ENCODE measurements around the gene DUS2. TPM values are rescaled to one million over a fixed set of nuclear protein-coding genes. Genes with fewer than 3 reads are reported as not detected.

The DUS2 gene
- total RNA-seq, 2 donors from 2014 or later: 23.3 to 43.5 TPM

Other genes with a start within 250 kb of the DUS2 start
- gene RANBP10, start 216.7 kb upstream of the DUS2 start, total RNA-seq: 10 to 100 TPM; 28.0 to 31.0 TPM
- gene TSNAXIP1, start 216.4 kb upstream of the DUS2 start, total RNA-seq: 1 to 10 TPM in 1 of 2 donors, under 1 TPM in 1; 0.24 to 1.1 TPM
- gene THAP11, start 181.0 kb upstream of the DUS2 start, total RNA-seq: 10 to 100 TPM; 30.5 to 45.9 TPM
- gene NUTF2, start 176.4 kb upstream of the DUS2 start, total RNA-seq: 100 to 1,000 TPM; 114 to 124 TPM
- 10 to 100 TPM; 51.6 to 83.7 TPM for gene CENPT, start 175.6 kb upstream of the DUS2 start, total RNA-seq
- gene EDC4, start 150.2 kb upstream of the DUS2 start, total RNA-seq: 100 to 1,000 TPM; 100 to 151 TPM
- 1 to 10 TPM in 1 of 2 donors, not detected in 1; 1.2 TPM for gene NRN1L, start 138.4 kb upstream of the DUS2 start, total RNA-seq
- 10 to 100 TPM; 15.4 to 20.1 TPM for gene PSKH1, start 130.0 kb upstream of the DUS2 start, total RNA-seq
- 10 to 100 TPM in 1 of 2 donors, 1 to 10 TPM in 1; 8.4 to 15.6 TPM for gene CTRL, start 91.4 kb upstream of the DUS2 start, total RNA-seq
- 100 to 1,000 TPM; 259 to 316 TPM for gene PSMB10, start 86.4 kb upstream of the DUS2 start, total RNA-seq
- gene LCAT, start 79.2 kb upstream of the DUS2 start, total RNA-seq: 10 to 100 TPM; 11.4 to 44.7 TPM
- gene SLC12A4, start 54.6 kb upstream of the DUS2 start, total RNA-seq: 10 to 100 TPM; 32.9 to 84.4 TPM
- not detected for gene DPEP3, start 42.8 kb upstream of the DUS2 start, total RNA-seq
- gene DPEP2, start 23.8 kb upstream of the DUS2 start, total RNA-seq: 1 to 10 TPM; 2.2 to 2.3 TPM
- gene DPEP2NB, start 7.4 kb upstream of the DUS2 start, total RNA-seq: not detected
- gene DDX28, start 52 bp upstream of the DUS2 start, total RNA-seq: 10 to 100 TPM; 16.2 to 20.1 TPM
- 100 to 1,000 TPM in 1 of 2 donors, 10 to 100 TPM in 1; 91.9 to 131 TPM for gene NFATC3, start 62.1 kb downstream of the DUS2 start, total RNA-seq
- under 1 TPM in 1 of 2 donors, not detected in 1; 0.12 TPM for gene ESRP2, start 212.8 kb downstream of the DUS2 start, total RNA-seq
- 10 to 100 TPM; 11.6 to 11.8 TPM for gene PLA2G15, start 222.1 kb downstream of the DUS2 start, total RNA-seq
- 100 to 1,000 TPM in 1 of 2 donors, 10 to 100 TPM in 1; 56.2 to 111 TPM for gene SLC7A6, start 241.2 kb downstream of the DUS2 start, total RNA-seq